ENCODE results near the gene RAF1. TPM values are rescaled to one million over a fixed set of nuclear protein-coding genes. Genes with fewer than 3 reads are reported as not detected.

Gene RAF1
- total and polyA plus RNA-seq, 9 of the 15 experiments (the other 6 are each of a cell fraction or from before 2014, with no cell fraction given) = 28.0 to 183 (median 85.6) TPM

DNA sequence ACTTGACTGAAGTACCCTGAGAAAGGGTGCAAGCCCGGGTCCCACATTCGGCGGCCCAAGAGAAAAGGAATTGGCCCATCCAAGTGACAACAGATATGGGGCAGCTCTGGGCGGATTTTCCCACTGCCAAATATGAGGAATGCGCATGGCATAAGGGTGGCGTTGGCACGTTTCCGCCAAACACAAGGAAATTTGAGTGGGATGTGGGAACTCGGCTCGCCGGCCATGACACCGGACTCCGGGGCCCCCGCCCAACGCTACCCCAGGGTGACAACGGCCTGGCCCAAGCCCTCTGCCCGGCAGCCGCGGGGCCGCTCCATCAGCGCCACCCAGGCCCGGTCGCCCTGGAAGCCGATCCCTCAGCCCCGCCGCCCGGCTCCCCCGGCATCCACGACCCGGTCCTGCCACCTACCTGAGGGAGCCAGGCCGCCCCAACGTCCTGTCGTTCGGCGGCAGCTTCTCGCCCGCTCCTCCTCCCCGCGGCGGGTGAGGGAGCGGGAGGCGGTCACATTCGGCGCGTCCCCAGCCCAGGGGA lies 449 bp downstream of the RAF1 start (continued):
- TF ChIP-seq CHD1 (IDR thresholded peaks at IDR 0.05; ENCODE audit: low read length) (peak; percentile 75), ELF2 (CRISPR knock-in tag; IDR thresholded peaks at IDR 0.05) (no peak), ZNF764 (CRISPR knock-in tag; IDR thresholded peaks at IDR 0.05; ENCODE audit: low read depth) (no peak), RBM14 (IDR thresholded peaks at IDR 0.05; ENCODE audit: borderline replicate concordance, insufficient read depth, low read depth, low read length) (0 out of 2 replicates have a peak, but pooled peaks have one; percentile 88), NR1H2 (CRISPR knock-in tag; IDR thresholded peaks at IDR 0.05) (peak; percentile 51; the same call in 1 of the 2 replicates), ZNF316 (IDR thresholded peaks at IDR 0.05) (0 out of 2 replicates have a peak, but pooled peaks have one; percentile 15), ZC3H11A (IDR thresholded peaks at IDR 0.05; ENCODE audit: low read depth, low read length) (no peak), KLF1 (tag; IDR thresholded peaks at IDR 0.05) (peak; percentile 40; the same call in 1 of the 2 replicates), ERF (CRISPR knock-in tag; IDR thresholded peaks at IDR 0.05) (0 out of 2 replicates have a peak, but pooled peaks have one; percentile 16), TEAD4 (IDR thresholded peaks at IDR 0.05; ENCODE audit: low read length) (no peak), TEAD4 (CRISPR knock-in tag; IDR thresholded peaks at IDR 0.05; ENCODE audit: borderline replicate concordance) (0 out of 2 replicates have a peak, but pooled peaks have one; percentile 11), ZFPM2 (CRISPR knock-in tag; IDR thresholded peaks at IDR 0.05) (no peak), ZNF224 (CRISPR knock-in tag; IDR thresholded peaks at IDR 0.05) (0 out of 2 replicates have a peak, but pooled peaks have one; percentile 30), TSC22D4 (tag; IDR thresholded peaks at IDR 0.05) (no peak), SMARCC2 (IDR thresholded peaks at IDR 0.05; ENCODE audit: low read depth) (no peak), ZNF583 (CRISPR knock-in tag; IDR thresholded peaks at IDR 0.05) (0 out of 2 replicates have a peak, but pooled peaks have one; percentile 40)
- TF ChIP-seq, protein P1, sequence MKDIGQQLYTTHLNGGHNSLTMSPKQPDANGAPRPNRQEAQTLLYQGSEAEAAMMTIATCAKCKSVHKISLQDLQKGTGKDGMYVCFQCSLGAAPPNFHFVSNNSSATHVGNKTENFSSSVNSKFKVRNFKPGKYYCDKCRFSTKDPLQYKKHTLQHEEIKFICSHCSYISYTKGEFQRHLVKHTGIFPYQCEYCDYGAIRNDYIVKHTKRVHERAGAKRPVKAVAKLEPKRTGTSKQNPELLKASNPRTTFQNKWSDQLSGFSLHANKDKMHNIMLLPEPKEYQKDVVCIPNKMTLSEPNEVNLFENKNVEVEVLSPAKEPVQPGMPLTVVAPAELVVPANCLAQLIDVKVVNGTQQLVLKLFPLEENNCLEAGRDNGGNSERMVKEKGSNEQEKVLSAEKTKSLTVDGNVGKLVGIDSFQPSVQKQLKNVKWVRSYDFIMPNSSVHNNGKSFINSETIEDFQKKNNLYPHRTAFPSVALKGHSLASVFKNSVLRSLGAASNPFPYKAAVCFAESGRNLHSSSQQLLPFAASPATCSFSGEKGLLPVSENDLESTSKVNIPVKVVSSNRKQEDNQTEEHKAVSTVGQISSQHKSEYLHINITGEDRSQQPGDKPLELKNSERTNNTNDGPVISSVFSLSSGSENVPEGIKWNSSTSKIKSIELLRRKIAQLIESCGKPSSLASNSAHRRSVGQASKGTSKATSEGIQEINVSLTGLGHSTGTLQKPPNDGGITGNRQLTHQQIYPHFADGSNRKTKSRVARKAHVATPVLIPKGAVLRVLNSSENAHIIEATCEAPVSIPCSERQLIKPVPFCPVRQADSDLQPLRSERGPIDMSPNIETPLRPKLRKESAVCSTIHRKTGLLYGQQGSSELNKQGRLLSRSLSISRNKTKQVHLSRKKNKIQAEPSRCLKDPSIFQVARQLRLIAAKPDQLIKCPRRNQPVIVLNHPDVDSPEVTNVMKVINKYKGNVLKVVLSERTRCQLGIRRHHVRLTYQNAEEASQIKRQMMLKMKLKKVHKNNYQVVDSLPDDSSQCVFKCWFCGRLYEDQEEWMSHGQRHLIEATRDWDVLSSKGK (CRISPR knock-in tag; IDR thresholded peaks at IDR 0.05) = no peak
- TF ChIP-seq, protein P2, sequence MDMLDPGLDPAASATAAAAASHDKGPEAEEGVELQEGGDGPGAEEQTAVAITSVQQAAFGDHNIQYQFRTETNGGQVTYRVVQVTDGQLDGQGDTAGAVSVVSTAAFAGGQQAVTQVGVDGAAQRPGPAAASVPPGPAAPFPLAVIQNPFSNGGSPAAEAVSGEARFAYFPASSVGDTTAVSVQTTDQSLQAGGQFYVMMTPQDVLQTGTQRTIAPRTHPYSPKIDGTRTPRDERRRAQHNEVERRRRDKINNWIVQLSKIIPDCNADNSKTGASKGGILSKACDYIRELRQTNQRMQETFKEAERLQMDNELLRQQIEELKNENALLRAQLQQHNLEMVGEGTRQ (CRISPR knock-in tag; IDR thresholded peaks at IDR 0.05) = no peak
- TF ChIP-seq, protein P3, sequence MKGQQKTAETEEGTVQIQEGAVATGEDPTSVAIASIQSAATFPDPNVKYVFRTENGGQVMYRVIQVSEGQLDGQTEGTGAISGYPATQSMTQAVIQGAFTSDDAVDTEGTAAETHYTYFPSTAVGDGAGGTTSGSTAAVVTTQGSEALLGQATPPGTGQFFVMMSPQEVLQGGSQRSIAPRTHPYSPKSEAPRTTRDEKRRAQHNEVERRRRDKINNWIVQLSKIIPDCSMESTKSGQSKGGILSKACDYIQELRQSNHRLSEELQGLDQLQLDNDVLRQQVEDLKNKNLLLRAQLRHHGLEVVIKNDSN (CRISPR knock-in tag; IDR thresholded peaks at IDR 0.05) = peak; percentile 26; the same call in 1 of the 2 replicates
- TF ChIP-seq, protein P4, sequence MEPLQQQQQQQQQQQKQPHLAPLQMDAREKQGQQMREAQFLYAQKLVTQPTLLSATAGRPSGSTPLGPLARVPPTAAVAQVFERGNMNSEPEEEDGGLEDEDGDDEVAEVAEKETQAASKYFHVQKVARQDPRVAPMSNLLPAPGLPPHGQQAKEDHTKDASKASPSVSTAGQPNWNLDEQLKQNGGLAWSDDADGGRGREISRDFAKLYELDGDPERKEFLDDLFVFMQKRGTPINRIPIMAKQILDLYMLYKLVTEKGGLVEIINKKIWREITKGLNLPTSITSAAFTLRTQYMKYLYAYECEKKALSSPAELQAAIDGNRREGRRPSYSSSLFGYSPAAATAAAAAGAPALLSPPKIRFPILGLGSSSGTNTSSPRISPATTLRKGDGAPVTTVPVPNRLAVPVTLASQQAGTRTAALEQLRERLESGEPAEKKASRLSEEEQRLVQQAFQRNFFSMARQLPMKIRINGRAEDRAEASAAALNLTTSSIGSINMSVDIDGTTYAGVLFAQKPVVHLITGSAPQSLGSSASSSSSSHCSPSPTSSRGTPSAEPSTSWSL (CRISPR knock-in tag; IDR thresholded peaks at IDR 0.05; ENCODE audit: borderline replicate concordance) = 0 out of 2 replicates have a peak, but pooled peaks have one; percentile 65
- TF ChIP-seq, protein P5, sequence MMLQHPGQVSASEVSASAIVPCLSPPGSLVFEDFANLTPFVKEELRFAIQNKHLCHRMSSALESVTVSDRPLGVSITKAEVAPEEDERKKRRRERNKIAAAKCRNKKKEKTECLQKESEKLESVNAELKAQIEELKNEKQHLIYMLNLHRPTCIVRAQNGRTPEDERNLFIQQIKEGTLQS (IDR thresholded peaks at IDR 0.05) = no peak
- TF ChIP-seq, protein P5 (CRISPR knock-in tag; conservative IDR thresholded peaks at IDR 0.05) = no peak

Measured in K562 (cell line).